OCI-LY3 (cell line): ENCODE measurements around the gene TMIGD1.
A peak's percentile ranks its signal among the peaks of the same experiment; 100 is the strongest.

Experiments used
- H2AFZ ChIP-seq: fragments of 200-600, 300-600 bp; shearing (Covaris generic); 2 replicates; pipeline ENCODE4 v1.6.0; 2014; ENCODE audit warnings: antibody characterized with exemption, low read depth, low read length
- H3K27ac ChIP-seq: fragments of 200-600, 300-600 bp; sonication (generic); 2 replicates; pipeline ENCODE4 v1.5.1; 2014; ENCODE audit warnings: mild to moderate bottlenecking, low read length, moderate library complexity, mixed read lengths
- H3K27me3 ChIP-seq: fragments of 200-600, 300-600 bp; sonication (generic); 2 replicates; pipeline ENCODE4 v1.6.1; 2014; ENCODE audit warnings: low read depth, low read length, mixed read lengths
- H3K36me3 ChIP-seq: fragments of 200-600, 300-600 bp; sonication (generic); replicated peaks from 2 replicates; pipeline ENCODE3; 2014; ENCODE audit warnings: low read depth, low read length, mixed read lengths
- H3K4me1 ChIP-seq: fragments of 300-600, 200-600 bp; sonication (generic); 2 replicates; pipeline ENCODE4 v1.6.1; 2014; ENCODE audit warnings: low read length, mixed read lengths
- H3K4me2 ChIP-seq: fragments of 200-600, 300-600 bp; sonication (generic); 2 replicates; pipeline ENCODE4 v1.6.1; 2014; ENCODE audit warnings: low read length, mixed read lengths
- H3K4me3 ChIP-seq: fragments of 300-600, 200-600 bp; sonication (generic); 2 replicates; pipeline ENCODE4 v1.5.1; 2014; ENCODE audit warnings: antibody characterized with exemption, mild to moderate bottlenecking, low read length, moderate library complexity
- H3K79me2 ChIP-seq: fragments of 300-600, 200-600 bp; shearing (Covaris generic); 2 replicates; pipeline ENCODE4 v1.6.1; 2014; ENCODE audit warnings: mild to moderate bottlenecking, low read length, mixed read lengths
- H3K9ac ChIP-seq: fragments of 300-600, 200-600 bp; shearing (Covaris generic); 2 replicates; pipeline ENCODE4 v1.6.0; 2014; ENCODE audit warnings: mild to moderate bottlenecking, low read length, moderate library complexity
- H3K9me3 ChIP-seq: fragments of 200-600, 300-600 bp; shearing (Covaris generic); 2 replicates; pipeline ENCODE4 v1.6.1; 2014; ENCODE audit warnings: low read length, mixed read lengths; ENCODE audit not compliant: insufficient read depth
- H4K20me1 ChIP-seq: fragments of 200-600, 300-600 bp; sonication (generic); 2 replicates; pipeline ENCODE4 v1.6.1; 2016; ENCODE audit warnings: low read length, mixed read lengths; ENCODE audit not compliant: insufficient read depth
- CTCF ChIP-seq: fragments of 200-600, 300-600 bp; sonication (generic); IDR thresholded peaks from 2 replicates; pipeline ENCODE4 v1.5.1; 2014; ENCODE audit warnings: antibody characterized with exemption, low read length, low read depth
- EZH2phosphoT487 ChIP-seq: fragments of 200-600 bp; shearing (Covaris generic); IDR thresholded peaks from 2 replicates; pipeline ENCODE4 v1.6.1; 2018; ENCODE audit warnings: antibody characterized with exemption, mixed run types, low read depth

The TMIGD1 gene

DNA sequence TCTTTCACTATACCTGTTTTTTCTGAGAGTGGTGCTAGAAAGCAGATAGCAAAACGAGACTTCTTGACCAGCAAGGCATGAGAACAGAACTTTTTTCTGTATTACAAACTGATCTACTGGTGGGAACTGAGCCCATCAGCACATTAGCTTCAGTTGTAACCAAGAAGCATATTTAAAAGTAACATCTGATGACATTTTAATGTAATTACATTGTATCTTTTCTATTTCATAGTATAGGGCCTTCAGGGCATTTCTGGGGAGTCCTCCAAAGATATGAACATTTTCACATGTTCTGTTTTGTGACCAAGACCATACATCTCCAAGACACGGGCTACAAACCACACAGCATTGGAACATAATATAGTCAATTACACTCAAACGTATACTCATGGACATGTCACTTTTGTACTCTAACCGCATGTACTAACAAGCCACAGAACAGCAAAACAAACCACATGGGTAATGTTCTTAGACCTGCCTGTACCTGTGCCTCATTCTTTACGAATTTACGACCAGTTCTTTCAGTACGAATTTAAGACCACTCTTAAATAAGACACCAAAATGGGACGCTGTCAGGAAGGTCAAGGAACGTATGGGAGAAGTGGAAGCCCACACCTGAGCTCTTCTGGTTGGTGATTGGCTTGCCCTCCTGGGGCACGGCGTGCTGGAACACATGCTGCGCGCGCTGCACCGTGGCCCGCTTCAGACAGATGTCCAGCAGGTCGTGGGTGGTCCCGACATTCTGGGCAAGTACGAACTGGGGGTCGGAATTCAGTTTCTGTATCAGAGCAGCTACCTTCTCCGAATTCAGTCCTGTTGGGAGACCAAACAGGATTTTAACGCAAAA lies 42.9 kb downstream of the TMIGD1 start:
- Histone ChIP-seq H3K9ac (peak overlapping the region; percentile 83), H3K36me3 (peaks cover 22% of the 10 kb centered on the region), H3K27ac (peak overlapping the region; percentile 22; the same call in 1 of the 2 replicates), H4K20me1 (0 out of 2 replicates have a peak, but pooled peaks cover 4% of the 10 kb centered on the region), H3K9me3 (no peaks in the 10 kb centered on the region), H3K4me2 (peak overlapping the region; percentile 90), H3K4me1 (peaks cover 13% of the 10 kb centered on the region), H3K4me3 (peak overlapping the region; percentile 81), H2AFZ (peak overlapping the region; percentile 25; the same call in 1 of the 2 replicates), H3K79me2 (peaks cover 26% of the 10 kb centered on the region), H3K27me3 (no peaks in the 10 kb centered on the region)
- no peak for TF ChIP-seq EZH2phosphoT487
- TF ChIP-seq CTCF, result no peak

- no peak overlapping the region for H3K27ac ChIP-seq
- no peaks in the 10 kb centered on the region for H3K27me3 ChIP-seq
- TF ChIP-seq EZH2phosphoT487, result no peak
- TF ChIP-seq CTCF, result no peak
- H3K4me3 ChIP-seq, result peak overlapping the region; percentile 81; the same call in 1 of the 2 replicates
- H2AFZ ChIP-seq, result no peak overlapping the region
- H4K20me1 ChIP-seq, result 0 out of 2 replicates have a peak, but pooled peaks cover 4% of the 10 kb centered on the region
- peak overlapping the region; percentile 90 for H3K4me2 ChIP-seq
- H3K9ac ChIP-seq, result peak overlapping the region; percentile 83
- no peaks in the 10 kb centered on the region for H3K9me3 ChIP-seq
- peaks cover 28% of the 10 kb centered on the region for H3K36me3 ChIP-seq
- peaks cover 26% of the 10 kb centered on the region for H3K79me2 ChIP-seq
- H3K4me1 ChIP-seq, result peaks cover 13% of the 10 kb centered on the region
Measured at GRCh38 chr17:30290077-30290476, 43.8 kb downstream of the TMIGD1 start.

DNA sequence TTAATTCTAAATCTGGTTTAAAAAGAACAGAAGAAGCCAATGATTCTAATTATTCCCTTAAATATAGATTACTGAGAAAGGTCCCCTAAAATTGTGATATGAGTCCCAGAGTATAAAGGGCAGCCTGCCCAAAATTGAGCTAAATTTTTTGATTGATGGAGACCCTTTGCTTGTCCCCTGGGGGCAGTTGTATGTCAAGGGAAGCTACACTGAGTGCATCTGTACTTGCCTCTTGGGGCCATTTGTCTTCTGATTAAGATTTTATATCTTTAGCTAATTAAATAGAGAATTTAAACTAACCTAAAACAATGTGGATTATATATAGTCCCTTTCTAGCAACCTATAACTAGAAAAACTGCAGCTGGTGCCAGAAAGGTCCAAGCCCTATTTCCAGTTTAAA lies 54.7 kb downstream of the TMIGD1 start:
- Histone ChIP-seq H3K36me3 (peaks cover 43% of the 10 kb centered on the region), H2AFZ (no peak overlapping the region), H3K4me1 (no peaks in the 10 kb centered on the region), H3K9me3 (no peaks in the 10 kb centered on the region), H3K27ac (no peak overlapping the region), H4K20me1 (no peaks in the 10 kb centered on the region), H3K4me3 (no peak overlapping the region), H3K27me3 (no peaks in the 10 kb centered on the region), H3K79me2 (no peaks in the 10 kb centered on the region), H3K4me2 (no peak overlapping the region), H3K9ac (no peak overlapping the region)
- TF ChIP-seq EZH2phosphoT487 (no peak), CTCF (no peak)

DNA sequence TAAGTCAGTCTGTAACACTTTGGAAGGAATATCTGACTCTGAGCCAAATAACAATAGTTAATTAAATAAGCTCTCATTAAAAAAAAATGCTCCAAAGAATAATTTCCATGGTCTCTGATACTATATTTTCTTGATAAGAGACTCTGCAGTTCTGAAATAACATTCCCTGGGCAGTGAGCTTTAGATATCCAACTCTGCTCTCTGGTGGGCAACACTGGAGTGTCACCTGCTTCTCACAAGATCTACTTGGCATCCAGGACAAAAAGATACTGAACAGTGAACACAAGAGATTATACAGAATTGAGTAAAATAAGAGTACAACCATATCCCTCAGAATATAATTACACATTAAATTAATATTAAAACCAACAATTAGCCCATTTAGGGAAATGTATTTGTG lies 55.8 kb downstream of the TMIGD1 start:
- H3K36me3 ChIP-seq, result peaks cover 46% of the 10 kb centered on the region
- H3K4me3 ChIP-seq, result no peak overlapping the region
- no peaks in the 10 kb centered on the region for H3K9me3 ChIP-seq
- peak; percentile 46 for TF ChIP-seq CTCF
- TF ChIP-seq EZH2phosphoT487, result no peak
- no peak overlapping the region for H2AFZ ChIP-seq
- no peak overlapping the region for H3K4me2 ChIP-seq
- no peak overlapping the region for H3K9ac ChIP-seq
- H3K4me1 ChIP-seq, result no peaks in the 10 kb centered on the region
- no peaks in the 10 kb centered on the region for H3K79me2 ChIP-seq
- H3K27me3 ChIP-seq, result no peaks in the 10 kb centered on the region
- H4K20me1 ChIP-seq, result no peaks in the 10 kb centered on the region
- H3K27ac ChIP-seq, result no peak overlapping the region
